ENCODE data around the gene HSFX3.
"Not testable (repeated sequence)": the region's sequence is repeated elsewhere in the genome, so short reads cannot be mapped to it uniquely, and the experiment has no call there.

The HSFX3 gene

GRCh38 chrX:149568701-149569296 is 19.1 kb upstream of the HSFX3 start:
- TF ChIP-seq ZFX (IDR thresholded peaks at IDR 0.05; ENCODE audit: borderline replicate concordance) (no peak), CTCF (IDR thresholded peaks at IDR 0.05) (no peak)
- H3K27ac ChIP-seq, result no peak overlapping the region

DNA sequence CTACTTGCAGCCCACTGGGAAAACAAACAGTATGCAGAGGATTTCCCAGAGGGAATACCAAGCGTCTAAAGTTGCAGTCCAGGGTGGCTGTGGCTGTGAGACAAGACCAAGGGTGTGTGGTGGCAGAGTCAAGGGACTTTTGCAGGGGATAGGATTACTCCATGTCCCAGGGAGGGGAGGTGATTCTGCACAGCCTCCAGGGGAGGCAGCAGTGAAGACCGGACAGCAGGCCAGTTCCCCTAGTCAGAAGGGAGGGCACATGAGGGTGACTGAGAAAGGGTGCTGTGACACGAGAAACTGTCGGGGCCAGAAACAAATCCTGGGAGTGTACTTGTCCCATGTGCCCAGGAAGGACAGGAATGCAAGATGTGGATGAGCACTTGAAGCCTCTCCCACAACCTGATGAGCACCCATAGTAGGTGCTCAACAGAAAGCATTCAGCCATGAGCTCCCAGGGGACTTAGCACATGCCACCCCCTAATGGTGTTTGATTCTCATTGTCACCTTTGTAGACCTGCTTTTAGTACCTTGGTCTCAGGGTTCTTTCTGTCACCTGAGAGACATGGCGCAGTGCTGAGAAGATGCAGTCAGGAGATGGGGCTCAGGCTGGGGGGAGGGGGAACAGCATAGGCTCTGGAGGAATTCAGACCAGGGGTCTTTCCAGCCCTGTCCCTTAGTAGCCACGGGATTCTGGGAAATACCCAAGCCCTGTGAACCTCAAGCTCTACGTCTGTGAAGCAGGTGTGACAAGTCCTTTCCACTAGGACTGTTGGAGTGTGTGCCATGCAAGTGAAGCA is 18.1 kb upstream of the HSFX3 start:
- H3K27ac ChIP-seq, result no peak overlapping the region
- TF ChIP-seq ZFX (IDR thresholded peaks at IDR 0.05; ENCODE audit: borderline replicate concordance), result no peak
- TF ChIP-seq CTCF (IDR thresholded peaks at IDR 0.05), result no peak

GRCh38 chrX:149563359-149563758 is 13.6 kb upstream of the HSFX3 start:
- no peak overlapping the region for H3K27ac ChIP-seq

DNA sequence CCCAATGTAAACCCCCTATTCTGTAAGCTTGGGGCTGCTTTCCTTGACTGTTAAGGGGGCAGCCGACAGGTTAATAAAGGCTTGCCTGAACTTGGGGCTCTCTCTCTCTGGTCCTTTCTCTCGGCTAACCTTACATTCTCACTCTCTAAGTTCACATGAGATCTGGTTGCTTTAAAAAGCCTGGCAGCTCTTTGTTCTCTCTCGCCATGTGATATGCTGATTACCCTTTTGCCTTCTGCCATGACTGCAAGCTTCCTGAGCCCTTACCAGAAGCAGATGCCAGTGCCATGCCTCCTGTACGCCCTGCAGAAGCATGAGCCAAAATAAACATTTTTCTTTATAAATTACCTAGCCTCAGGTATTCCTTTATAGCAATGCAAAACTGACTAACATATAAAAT is 5.5 kb upstream of the HSFX3 start:
- H3K27ac ChIP-seq, result not testable (repeated sequence)

More at GRCh38 chrX:149563359-149563758, 13.6 kb upstream of the HSFX3 start:
- TF ChIP-seq CTCF (IDR thresholded peaks at IDR 0.05), result no peak
- no peak for TF ChIP-seq ZFX (IDR thresholded peaks at IDR 0.05; ENCODE audit: borderline replicate concordance)

DNA sequence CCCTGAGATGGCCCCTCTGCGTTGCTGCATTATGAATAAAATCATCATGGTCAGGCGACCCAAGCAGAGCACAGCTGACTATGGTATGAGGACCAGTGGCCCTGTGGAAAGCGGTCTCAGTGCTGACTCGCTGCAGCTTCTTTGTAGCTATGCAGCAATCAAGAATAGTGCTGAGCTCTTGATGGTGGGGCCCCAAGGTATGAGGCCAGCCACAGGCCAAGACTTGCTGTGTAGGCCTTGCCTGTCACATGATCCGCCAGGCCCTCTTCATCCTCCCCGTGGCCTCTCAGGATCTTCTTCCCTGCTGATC is 2.2 kb upstream of the HSFX3 start:
- H3K27ac ChIP-seq, result not testable (repeated sequence)

DNA sequence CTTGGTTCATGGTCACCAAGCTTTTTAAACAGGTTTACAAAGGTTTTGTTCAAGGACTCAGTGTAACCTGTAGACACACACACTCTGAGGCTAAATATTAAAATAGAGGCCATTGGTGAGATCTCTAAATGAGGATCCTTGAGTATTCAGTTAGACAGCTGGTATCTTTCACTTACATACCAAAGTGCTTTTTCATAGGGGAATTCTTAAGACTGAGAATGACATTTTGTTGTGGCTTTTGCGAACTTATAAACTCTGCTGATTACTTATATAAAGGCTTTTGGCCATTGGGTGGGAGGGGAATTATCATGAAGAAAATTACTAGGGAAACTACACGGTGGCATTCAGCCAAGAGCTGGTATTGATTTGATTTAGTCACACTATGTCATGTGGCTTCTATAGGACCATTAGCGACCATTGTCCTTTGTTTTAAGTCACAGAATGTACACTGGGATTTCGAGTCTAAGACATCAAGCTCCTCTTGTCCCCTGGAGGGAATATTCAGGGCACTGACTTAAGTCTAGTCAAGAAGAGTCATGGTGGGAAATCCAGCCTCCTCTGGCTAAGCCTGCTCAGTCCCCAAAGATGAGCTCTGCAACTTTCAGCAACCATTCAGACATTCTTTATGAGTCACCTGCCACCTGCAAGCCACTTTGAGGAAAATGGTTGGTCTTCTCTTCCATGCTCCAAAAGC is 1.7 kb upstream of the HSFX3 start:
- H3K27ac ChIP-seq, result not testable (repeated sequence)

DNA sequence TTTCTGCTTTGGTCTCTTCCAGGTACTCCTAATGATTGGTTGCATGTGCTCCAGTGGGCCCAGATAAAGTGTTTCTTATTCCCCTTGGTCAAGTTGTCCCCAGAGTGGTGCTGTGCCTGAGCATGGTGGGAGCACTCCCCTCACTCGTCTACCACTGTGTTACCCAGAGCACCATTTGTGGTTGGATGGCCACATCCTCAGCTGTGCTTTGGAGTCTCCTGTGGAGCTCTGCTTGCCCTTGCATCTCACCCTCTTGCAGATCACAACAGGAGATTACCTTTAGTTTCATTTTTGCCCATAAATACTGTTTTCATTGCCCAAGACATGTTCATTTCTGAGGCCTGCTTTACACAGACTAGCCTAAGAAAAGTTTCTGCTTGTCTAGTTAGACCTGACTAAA is 730 bp upstream of the HSFX3 start:
- H3K27ac ChIP-seq, result not testable (repeated sequence)

- not testable (repeated sequence) for H3K27ac ChIP-seq
These were observed 1.9 kb downstream of the HSFX3 start for GRCh38 chrX:149547782-149548181.

DNA sequence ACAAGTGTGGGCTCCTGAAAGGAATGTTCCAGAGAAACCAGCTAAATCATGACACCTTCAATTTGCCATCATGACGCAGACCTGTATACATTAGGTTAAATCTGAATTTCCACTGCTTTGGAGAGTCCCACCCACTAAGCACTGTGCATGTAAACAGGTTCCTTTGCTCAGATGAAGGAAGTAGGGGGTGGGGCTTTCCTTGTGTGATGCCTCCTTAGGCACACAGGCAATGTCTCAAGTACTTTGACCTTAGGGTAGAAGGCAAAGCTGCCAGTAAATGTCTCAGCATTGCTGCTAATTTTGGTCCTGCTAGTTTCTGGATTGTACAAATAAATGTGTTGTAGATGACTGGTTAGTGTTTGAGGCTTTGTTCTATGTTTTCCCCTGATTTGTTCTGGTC is 2.8 kb downstream of the HSFX3 start:
- not testable (repeated sequence) for H3K27ac ChIP-seq

GRCh38 chrX:149545545-149546543 is 3.9 kb downstream of the HSFX3 start:
- not testable (repeated sequence) for H3K27ac ChIP-seq
